ENCODE measurements around the gene NPHP4. TPM values are rescaled to one million over a fixed set of nuclear protein-coding genes. Genes with fewer than 3 reads are reported as not detected.

NPHP4 gene
- total RNA-seq, 1 donor from 2014 or later, result 11.3 TPM

DNA sequence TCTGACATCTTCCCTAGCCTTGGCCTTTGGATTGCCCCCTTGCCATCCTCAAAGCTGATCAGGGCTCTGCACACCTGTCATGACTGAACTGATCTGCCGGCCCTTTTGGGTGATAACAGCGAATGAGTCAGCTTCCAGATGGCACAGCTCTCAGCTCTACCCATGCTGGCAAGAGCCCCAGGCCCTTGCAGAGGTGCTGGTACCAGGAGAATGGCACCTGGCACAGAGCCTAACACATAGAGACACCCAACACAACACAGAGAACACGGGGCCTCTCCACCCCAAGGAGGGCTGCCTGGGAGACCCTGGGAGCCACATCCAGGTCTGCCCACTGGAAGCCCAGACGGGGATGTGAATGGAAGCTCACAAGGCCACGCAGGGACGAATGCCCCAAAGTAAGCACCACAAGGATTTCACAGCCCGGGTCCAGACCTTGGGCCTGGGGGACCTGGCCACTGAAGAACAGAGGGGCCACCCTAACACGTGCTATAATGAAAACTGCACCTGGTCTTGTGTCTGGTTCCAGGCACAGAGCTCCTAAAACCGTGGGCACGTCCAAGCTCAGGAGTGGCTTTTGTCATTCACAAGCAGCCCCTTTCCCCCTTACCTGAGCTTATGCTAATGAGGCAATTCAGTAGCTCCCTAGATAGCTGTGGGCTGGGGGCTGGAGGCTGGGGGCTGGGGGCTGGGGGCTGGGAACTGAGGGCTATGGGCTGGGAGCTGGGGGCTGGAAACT, 160.5 kb downstream of the NPHP4 start:
- H3K4me3 ChIP-seq, result no peak overlapping the region
- H3K4me1 ChIP-seq, result no peaks in the 10 kb centered on the region
- no peaks in the 10 kb centered on the region for H3K36me3 ChIP-seq
- H3K9me3 ChIP-seq, result no peaks in the 10 kb centered on the region
- no peaks in the 10 kb centered on the region for H3K27me3 ChIP-seq
- intact Hi-C loops (cut with DNase I), result no loop called here
- DNase-seq (ENCODE audit: extremely low spot score in 2 of 2), result no peak
- no peak for TF ChIP-seq POLR2AphosphoS5 (IDR thresholded peaks at IDR 0.05; ENCODE audit: insufficient read depth in 1 of 2, low read depth in 1 of 2)
- TF ChIP-seq, protein P1, sequence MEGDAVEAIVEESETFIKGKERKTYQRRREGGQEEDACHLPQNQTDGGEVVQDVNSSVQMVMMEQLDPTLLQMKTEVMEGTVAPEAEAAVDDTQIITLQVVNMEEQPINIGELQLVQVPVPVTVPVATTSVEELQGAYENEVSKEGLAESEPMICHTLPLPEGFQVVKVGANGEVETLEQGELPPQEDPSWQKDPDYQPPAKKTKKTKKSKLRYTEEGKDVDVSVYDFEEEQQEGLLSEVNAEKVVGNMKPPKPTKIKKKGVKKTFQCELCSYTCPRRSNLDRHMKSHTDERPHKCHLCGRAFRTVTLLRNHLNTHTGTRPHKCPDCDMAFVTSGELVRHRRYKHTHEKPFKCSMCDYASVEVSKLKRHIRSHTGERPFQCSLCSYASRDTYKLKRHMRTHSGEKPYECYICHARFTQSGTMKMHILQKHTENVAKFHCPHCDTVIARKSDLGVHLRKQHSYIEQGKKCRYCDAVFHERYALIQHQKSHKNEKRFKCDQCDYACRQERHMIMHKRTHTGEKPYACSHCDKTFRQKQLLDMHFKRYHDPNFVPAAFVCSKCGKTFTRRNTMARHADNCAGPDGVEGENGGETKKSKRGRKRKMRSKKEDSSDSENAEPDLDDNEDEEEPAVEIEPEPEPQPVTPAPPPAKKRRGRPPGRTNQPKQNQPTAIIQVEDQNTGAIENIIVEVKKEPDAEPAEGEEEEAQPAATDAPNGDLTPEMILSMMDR (IDR thresholded peaks at IDR 0.05), result no peak
- no peak for TF ChIP-seq POLR2A (IDR thresholded peaks at IDR 0.05)
- no peak overlapping the region for H3K27ac ChIP-seq

DNA sequence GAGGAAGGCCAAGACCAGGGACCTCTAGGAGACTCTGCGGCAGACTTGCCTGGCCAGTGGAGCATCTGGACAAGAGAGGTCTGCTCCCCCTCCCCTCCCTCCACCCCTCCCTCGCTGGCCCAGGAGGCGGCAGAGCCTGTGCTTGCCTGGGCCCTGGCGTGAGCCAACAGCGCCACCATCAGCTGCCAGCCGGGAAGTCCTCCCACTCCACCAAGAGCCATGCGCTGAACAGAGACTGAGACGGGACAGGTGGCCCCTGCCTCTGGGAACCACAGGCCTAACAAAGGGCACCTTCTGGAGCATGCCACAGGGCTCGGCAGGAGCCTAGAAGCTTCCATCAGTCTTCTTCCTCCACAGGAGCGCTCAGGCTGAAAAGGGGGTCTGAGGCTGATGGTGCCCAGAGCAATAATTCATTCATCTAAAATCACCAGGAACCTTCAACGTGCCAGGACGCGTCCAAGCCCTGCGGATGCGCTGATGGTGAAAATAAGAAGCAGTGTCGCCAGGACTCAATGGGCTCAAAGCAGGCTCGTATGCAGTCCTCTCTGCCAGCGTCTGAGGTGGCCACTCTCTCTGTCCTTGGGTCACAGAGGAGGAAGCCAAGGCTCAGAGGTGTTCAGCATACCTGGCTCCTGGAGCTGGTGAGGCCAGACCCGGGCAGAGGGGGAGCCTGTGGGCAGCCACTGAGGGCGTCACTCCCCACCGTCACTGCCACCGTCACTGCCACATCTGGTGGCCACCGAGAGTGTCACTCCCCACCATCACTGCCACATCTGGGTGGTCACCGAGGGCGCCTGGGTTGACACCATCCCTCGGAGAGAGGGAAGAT, 161.2 kb downstream of the NPHP4 start:
- H3K4me1 ChIP-seq, result no peaks in the 10 kb centered on the region
- H3K27me3 ChIP-seq, result no peaks in the 10 kb centered on the region
- H3K36me3 ChIP-seq, result no peaks in the 10 kb centered on the region
- intact Hi-C loops (cut with DNase I), result no loop called here
- no peak overlapping the region for H3K4me3 ChIP-seq
- no peak overlapping the region for H3K27ac ChIP-seq
- TF ChIP-seq, protein P1 (IDR thresholded peaks at IDR 0.05), result no peak
- no peak for TF ChIP-seq POLR2A (IDR thresholded peaks at IDR 0.05)
- TF ChIP-seq POLR2AphosphoS5 (IDR thresholded peaks at IDR 0.05; ENCODE audit: insufficient read depth in 1 of 2, low read depth in 1 of 2), result no peak
- no peaks in the 10 kb centered on the region for H3K9me3 ChIP-seq
- no peak for DNase-seq (ENCODE audit: extremely low spot score in 2 of 2)

DNA sequence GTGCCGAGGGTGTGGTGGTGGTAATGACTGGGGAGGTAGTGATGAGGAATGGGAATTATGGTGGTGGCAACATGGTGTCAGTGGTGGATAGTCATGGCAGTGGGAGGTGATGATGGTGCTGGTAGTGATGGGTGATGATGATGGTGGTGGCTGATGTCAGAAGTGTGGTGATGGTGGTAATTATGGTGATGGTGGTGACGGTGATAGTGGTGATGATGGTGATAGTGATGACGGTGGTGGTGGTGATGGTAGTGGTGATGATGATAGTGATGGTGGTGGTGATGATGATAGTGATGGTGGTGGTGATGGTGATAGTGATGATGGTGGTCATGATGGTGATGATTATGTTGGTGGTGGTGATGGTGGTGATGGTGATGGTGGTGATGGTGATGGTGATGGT, 162.8 kb downstream of the NPHP4 start:
- Histone ChIP-seq H3K4me1 (no peaks in the 10 kb centered on the region), H3K27ac (no peak overlapping the region), H3K27me3 (no peaks in the 10 kb centered on the region), H3K9me3 (no peaks in the 10 kb centered on the region), H3K36me3 (no peaks in the 10 kb centered on the region), H3K4me3 (no peak overlapping the region)
- no peak for DNase-seq (ENCODE audit: extremely low spot score in 2 of 2)
- intact Hi-C loops (cut with DNase I), result no loop called here
- TF ChIP-seq POLR2AphosphoS5 (IDR thresholded peaks at IDR 0.05; ENCODE audit: insufficient read depth in 1 of 2, low read depth in 1 of 2) (no peak), POLR2A (IDR thresholded peaks at IDR 0.05) (no peak)
- TF ChIP-seq, protein P1 (IDR thresholded peaks at IDR 0.05), result no peak

DNA sequence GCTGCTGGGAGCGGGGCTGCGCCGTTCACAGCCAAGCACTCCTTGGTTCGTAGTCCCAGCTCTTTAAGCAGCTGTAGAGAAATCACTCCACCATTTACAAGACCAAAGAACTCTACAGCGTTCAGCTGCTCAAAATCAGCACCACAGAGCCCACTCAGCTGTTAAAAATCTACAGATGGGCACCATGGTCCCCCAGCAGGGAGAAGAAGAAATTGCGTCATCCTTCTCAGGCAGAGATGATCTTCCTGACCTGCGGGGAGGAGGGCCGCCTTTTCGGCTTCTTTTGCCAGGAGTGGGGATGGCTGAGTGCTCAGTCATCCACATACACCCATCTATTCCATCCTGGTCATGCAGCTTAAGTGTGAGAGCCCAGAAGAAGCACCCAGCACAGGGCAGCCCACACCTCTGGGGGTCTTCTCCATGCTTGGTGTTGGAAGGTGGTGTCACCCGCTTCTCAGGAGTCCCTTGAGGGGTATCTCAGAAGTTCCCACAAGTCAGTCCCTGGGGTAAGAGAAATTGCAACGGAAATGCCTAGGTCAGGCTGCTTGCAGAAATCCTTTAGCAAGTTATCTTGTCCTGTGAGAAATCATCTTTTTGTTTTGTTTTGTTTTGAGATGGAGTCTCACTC, 163.8 kb downstream of the NPHP4 start:
- H3K4me3 ChIP-seq, result no peak overlapping the region
- H3K9me3 ChIP-seq, result no peaks in the 10 kb centered on the region
- no peaks in the 10 kb centered on the region for H3K36me3 ChIP-seq
- no peaks in the 10 kb centered on the region for H3K27me3 ChIP-seq
- no peak overlapping the region for H3K27ac ChIP-seq
- DNase-seq (ENCODE audit: extremely low spot score in 2 of 2), result no peak
- intact Hi-C loops (cut with DNase I), result no loop called here
- no peaks in the 10 kb centered on the region for H3K4me1 ChIP-seq
- TF ChIP-seq POLR2A (IDR thresholded peaks at IDR 0.05) (no peak), POLR2AphosphoS5 (IDR thresholded peaks at IDR 0.05; ENCODE audit: insufficient read depth in 1 of 2, low read depth in 1 of 2) (no peak)
- TF ChIP-seq, protein P1 (IDR thresholded peaks at IDR 0.05), result no peak
